HepG2 (cell line): ENCODE measurements around the gene CPXM1. TPM values are rescaled to one million over a fixed set of nuclear protein-coding genes. Genes with fewer than 3 reads are reported as not detected.

Experiments used
- ARHGAP35 ChIP-seq: sonication (generic); formaldehyde crosslinking; IDR thresholded peaks from 2 replicates; pipeline ENCODE4 v1.9.0; 2022; ENCODE audit warnings: mild to moderate bottlenecking, inconsistent platforms, moderate library complexity, missing genetic modification reagents, borderline replicate concordance
- CHCHD3 ChIP-seq: sonication (generic); formaldehyde crosslinking; IDR thresholded peaks from 2 replicates; pipeline ENCODE4 v1.8.0; 2022; ENCODE audit warnings: mild to moderate bottlenecking, missing genetic modification reagents, moderate library complexity
- HNRNPL ChIP-seq: fragments of 200-400 bp; formaldehyde crosslinking; IDR thresholded peaks from 2 replicates; pipeline ENCODE4 v1.6.1; 2017; ENCODE audit warnings: mild to moderate bottlenecking, low read depth, low read length
- HOXA5 ChIP-seq: sonication (generic); formaldehyde crosslinking; IDR thresholded peaks from 2 replicates; pipeline ENCODE4 v1.4.0; 2020; ENCODE audit warnings: missing genetic modification reagents
- IKZF4 ChIP-seq: sonication (generic); formaldehyde crosslinking; IDR thresholded peaks from 2 replicates; pipeline ENCODE4 v1.5.1; 2020; ENCODE audit warnings: borderline replicate concordance, mild to moderate bottlenecking, low read depth, missing genetic modification reagents; ENCODE audit errors: not compliant biosample characterization
- KLF15 ChIP-seq: sonication (generic); formaldehyde crosslinking; IDR thresholded peaks from 2 replicates; pipeline ENCODE4 v1.8.1; 2023; ENCODE audit warnings: borderline replicate concordance, mild to moderate bottlenecking, inconsistent platforms, missing genetic modification reagents, mixed read lengths
- KMT2A ChIP-seq: sonication (generic); formaldehyde crosslinking; IDR thresholded peaks from 2 replicates; pipeline ENCODE4 v1.4.0; 2020; ENCODE audit warnings: missing genetic modification reagents
- NAIF1 ChIP-seq: sonication (generic); formaldehyde crosslinking; IDR thresholded peaks from 2 replicates; pipeline ENCODE4 v1.5.0; 2020; ENCODE audit warnings: mild to moderate bottlenecking, missing genetic modification reagents, borderline replicate concordance
- NCOA1 ChIP-seq: sonication (generic); formaldehyde crosslinking; IDR thresholded peaks from 2 replicates; pipeline ENCODE4 v1.9.0; 2021; ENCODE audit warnings: missing genetic modification reagents
- NR2F2 ChIP-seq: IDR thresholded peaks from 2 replicates; pipeline ENCODE4 v1.6.1; 2012; ENCODE audit warnings: low read depth, inconsistent platforms, borderline replicate concordance
- RBM39 ChIP-seq: fragments of 200-400 bp; formaldehyde crosslinking; IDR thresholded peaks from one replicate; pipeline ENCODE4 v1.6.1; 2018; ENCODE audit warnings: antibody characterized with exemption, mild to moderate bottlenecking, low read depth, low read length; ENCODE audit not compliant: poor library complexity, severe bottlenecking
- SKI ChIP-seq: fragments of 450-650 bp; IDR thresholded peaks from one replicate; pipeline ENCODE4 v1.6.1; 2018; ENCODE audit warnings: mild to moderate bottlenecking; ENCODE audit not compliant: partially characterized antibody
- SMAD9 ChIP-seq: sonication (generic); formaldehyde crosslinking; IDR thresholded peaks from 2 replicates; pipeline ENCODE4 v1.5.1; 2020; ENCODE audit warnings: mild to moderate bottlenecking, missing genetic modification reagents
- ZBTB38 ChIP-seq: sonication (generic); formaldehyde crosslinking; IDR thresholded peaks from 2 replicates; pipeline ENCODE4 v1.5.1; 2020; ENCODE audit warnings: mild to moderate bottlenecking, missing genetic modification reagents
- ZBTB7B ChIP-seq: sonication (generic); formaldehyde crosslinking; IDR thresholded peaks from 2 replicates; pipeline ENCODE4 v1.4.0; 2020; ENCODE audit warnings: missing genetic modification reagents
- ZEB1 ChIP-seq: IDR thresholded peaks from 2 replicates; pipeline ENCODE4 v1.6.1; 2012; ENCODE audit warnings: mild to moderate bottlenecking, low read depth, inconsistent platforms; ENCODE audit not compliant: insufficient replicate concordance
- ZFYVE20 ChIP-seq: sonication (generic); formaldehyde crosslinking; IDR thresholded peaks from 2 replicates; pipeline ENCODE4 v1.8.0; 2023; ENCODE audit warnings: low read depth, mild to moderate bottlenecking, moderate library complexity, missing genetic modification reagents, borderline replicate concordance
- ZHX1 ChIP-seq: sonication (generic); formaldehyde crosslinking; IDR thresholded peaks from 2 replicates; pipeline ENCODE4 v1.8.1; 2022; ENCODE audit warnings: low read depth, mild to moderate bottlenecking, missing genetic modification reagents
- ZIK1 ChIP-seq: sonication (generic); formaldehyde crosslinking; IDR thresholded peaks from 2 replicates; pipeline ENCODE4 v1.5.0; 2020; ENCODE audit warnings: mild to moderate bottlenecking, low read depth, missing genetic modification reagents, borderline replicate concordance
- ZNF432 ChIP-seq: sonication (generic); formaldehyde crosslinking; IDR thresholded peaks from 2 replicates; pipeline ENCODE4 v1.5.0; 2020; ENCODE audit warnings: missing genetic modification reagents, mild to moderate bottlenecking, borderline replicate concordance
- ZNF546 ChIP-seq: sonication (generic); formaldehyde crosslinking; conservative IDR thresholded peaks from 2 replicates; pipeline ENCODE4 v1.8.1; 2023; ENCODE audit warnings: mild to moderate bottlenecking, missing genetic modification reagents
- ZNF605 ChIP-seq: sonication (generic); formaldehyde crosslinking; IDR thresholded peaks from 2 replicates; pipeline ENCODE4 v1.8.0; 2022; ENCODE audit warnings: mild to moderate bottlenecking, missing genetic modification reagents
- ZNF629 ChIP-seq: sonication (generic); formaldehyde crosslinking; conservative IDR thresholded peaks from 2 replicates; pipeline ENCODE4 v1.5.0; 2020; ENCODE audit warnings: missing genetic modification reagents
- ZNF782 ChIP-seq: sonication (generic); formaldehyde crosslinking; IDR thresholded peaks from 2 replicates; pipeline ENCODE4 v1.4.0; 2020; ENCODE audit warnings: missing genetic modification reagents, mild to moderate bottlenecking, borderline replicate concordance
- ZNF839 ChIP-seq: sonication (generic); formaldehyde crosslinking; IDR thresholded peaks from 2 replicates; pipeline ENCODE4 v1.4.0; 2020; ENCODE audit warnings: missing genetic modification reagents, mild to moderate bottlenecking, borderline replicate concordance
- polyA plus RNA-seq, 8 experiments: library from polyadenylated mRNA; depleted of rRNA in 3 of 8; stranded (reverse) in 7 of 8; unstranded in 1 of 8; fragments of >200 nt; fragmentation: Illumina TruSeq in 4 of 8; extraction: Trizol in 4 of 8; gene quantifications; 2 replicates each; pipeline versions ENCODE4 v1.2.1 to v1.2.3, GENCODE V29; 2011 to 2016; ENCODE audit warnings: low read depth in 4 of 8, missing spikeins in 1 of 8, mixed read lengths in 1 of 8; ENCODE audit not compliant: insufficient read depth in 1 of 8
- total RNA-seq, 5 experiments: library from RNA; depleted of rRNA; stranded (reverse); fragments of >200 nt; fragmentation: Illumina TruSeq; extraction: Trizol; gene quantifications; 2 replicates each; pipeline ENCODE4 v1.2.3, GENCODE V29; 2016; ENCODE audit warnings: low read depth in 1 of 5
- TF ChIP-seq, protein P1 (sequence below): IDR thresholded peaks from 2 replicates; pipeline ENCODE4 v1.6.1; 2016; ENCODE audit warnings: mild to moderate bottlenecking, missing biosample characterization, missing genetic modification reagents

Gene CPXM1
- total and polyA plus RNA-seq, 2 of the 13 experiments (the other 11 are each of a cell fraction or from before 2014, with no cell fraction given): 0.07 TPM; not detected in 1

DNA sequence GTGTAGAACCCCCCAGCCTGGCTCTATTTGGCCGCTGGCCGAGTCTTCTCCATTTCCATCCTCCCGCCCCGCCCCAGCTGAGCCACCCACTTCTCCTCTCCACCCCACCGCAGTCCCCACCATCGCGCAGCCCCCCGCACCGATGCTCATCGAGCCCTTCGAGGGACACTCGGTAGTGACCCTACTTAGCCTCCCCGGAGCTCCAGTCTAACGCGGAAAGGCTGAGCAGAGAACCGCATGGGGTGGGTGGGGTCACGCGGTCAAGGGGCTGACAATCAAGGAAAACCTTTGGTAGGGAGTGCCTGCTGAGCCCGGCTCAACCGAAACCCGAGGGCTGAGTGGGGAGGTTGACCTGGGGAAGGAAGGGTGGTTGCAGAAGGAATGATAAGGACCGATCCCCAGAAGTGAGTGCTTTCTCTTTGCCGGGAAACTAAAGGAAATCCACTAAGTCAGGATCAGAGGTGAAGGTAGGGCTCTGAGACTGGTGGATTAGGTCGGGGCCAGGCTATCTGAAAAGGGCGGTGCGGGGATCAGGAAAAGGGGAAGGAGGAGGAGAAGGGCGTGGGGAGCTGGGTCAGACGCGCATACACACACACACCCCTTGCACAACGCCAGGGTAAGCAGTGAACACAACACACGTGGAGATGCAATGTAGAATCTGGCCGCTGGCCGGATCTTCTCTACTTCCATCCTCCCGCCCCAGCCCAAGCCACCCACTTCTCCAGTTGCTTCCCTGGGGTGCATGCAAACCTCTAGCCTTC is 49.8 kb downstream of the CPXM1 start (continued):
- no peak for TF ChIP-seq KLF15
- peak; percentile 60 for TF ChIP-seq IKZF4 (CRISPR knock-in tag)
- TF ChIP-seq ARHGAP35: no peak; the same call in 1 of the 2 replicates
- TF ChIP-seq ZFYVE20: no peak
- TF ChIP-seq RBM39: peak; percentile 46
- no peak for TF ChIP-seq ZNF432 (CRISPR knock-in tag)
- TF ChIP-seq ZHX1 (CRISPR knock-in tag): no peak
- TF ChIP-seq ZNF605 (CRISPR knock-in tag): no peak; the same call in 1 of the 2 replicates
- TF ChIP-seq HNRNPL: 0 out of 2 replicates have a peak, but pooled peaks have one; percentile 12
- 0 out of 2 replicates have a peak, but pooled peaks have one; percentile 38 for TF ChIP-seq ZNF839 (CRISPR knock-in tag)
- TF ChIP-seq ZEB1: no peak
- 0 out of 2 replicates have a peak, but pooled peaks have one; percentile 2 for TF ChIP-seq ZNF782
- TF ChIP-seq SMAD9 (CRISPR knock-in tag): 0 out of 2 replicates have a peak, but pooled peaks have one; percentile 19
- TF ChIP-seq ZBTB38 (CRISPR knock-in tag): no peak
- no peak for TF ChIP-seq NCOA1
- no peak for TF ChIP-seq ZBTB7B
- TF ChIP-seq CHCHD3 (CRISPR knock-in tag): no peak
- TF ChIP-seq, protein P1, sequence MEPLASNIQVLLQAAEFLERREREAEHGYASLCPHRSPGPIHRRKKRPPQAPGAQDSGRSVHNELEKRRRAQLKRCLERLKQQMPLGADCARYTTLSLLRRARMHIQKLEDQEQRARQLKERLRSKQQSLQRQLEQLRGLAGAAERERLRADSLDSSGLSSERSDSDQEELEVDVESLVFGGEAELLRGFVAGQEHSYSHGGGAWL (CRISPR knock-in tag): no peak
- TF ChIP-seq ZIK1 (CRISPR knock-in tag): no peak
- 0 out of 2 replicates have a peak, but pooled peaks have one; percentile 37 for TF ChIP-seq KMT2A (CRISPR knock-in tag)
- no peak for TF ChIP-seq HOXA5 (CRISPR knock-in tag)
- no peak for TF ChIP-seq NR2F2
- no peak for TF ChIP-seq NAIF1 (CRISPR knock-in tag)
- TF ChIP-seq SKI: no peak
- no peak for TF ChIP-seq ZNF629 (CRISPR knock-in tag)
- no peak for TF ChIP-seq ZNF546 (CRISPR knock-in tag)
